ENCODE measurements around the gene PAH.

The PAH gene

DNA sequence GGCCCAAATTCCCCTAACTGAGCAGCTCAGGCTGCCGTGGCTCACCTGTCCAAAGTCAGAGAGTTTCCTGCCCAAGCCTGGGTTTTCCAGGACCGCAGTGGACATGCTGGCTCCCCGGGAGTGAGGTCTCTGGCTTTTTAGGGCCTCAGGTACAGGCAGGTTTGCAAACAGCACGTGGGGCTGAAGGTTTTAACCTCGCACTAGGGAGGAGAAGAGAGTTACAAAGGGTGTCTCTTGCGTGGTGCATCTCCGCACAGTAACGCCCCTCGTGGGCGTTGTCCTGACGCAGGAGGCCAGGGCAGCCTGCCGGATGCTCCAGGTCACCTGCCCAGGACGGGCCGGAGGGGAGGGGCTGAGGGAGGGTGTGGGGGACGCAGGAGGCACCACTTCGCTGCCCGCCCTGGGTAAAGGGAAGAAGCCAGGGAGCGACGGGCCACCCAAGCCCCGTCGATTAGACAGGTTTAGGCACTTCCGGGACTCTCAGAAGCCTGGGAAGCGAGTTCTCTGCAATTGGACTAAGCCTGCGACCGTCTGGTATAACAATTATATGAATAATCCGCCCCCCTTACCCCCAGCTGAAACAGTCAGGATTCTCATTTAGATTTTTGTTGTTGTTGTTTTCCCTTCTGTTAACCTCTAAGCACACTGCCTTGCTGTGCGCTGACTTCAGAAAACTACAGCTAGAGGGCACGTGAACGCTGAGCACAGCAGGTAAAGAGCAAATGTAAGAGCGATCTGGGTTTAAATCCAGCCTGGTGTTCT, at the start of gene PAH:
Gene PAH, minus strand, starts transcription at position 219 of the 762 bp plus-strand sequence. Its CDS starts 114 bp downstream, at position 105.
- DNase-seq (ENCODE audit: low read depth): no peak

DNA sequence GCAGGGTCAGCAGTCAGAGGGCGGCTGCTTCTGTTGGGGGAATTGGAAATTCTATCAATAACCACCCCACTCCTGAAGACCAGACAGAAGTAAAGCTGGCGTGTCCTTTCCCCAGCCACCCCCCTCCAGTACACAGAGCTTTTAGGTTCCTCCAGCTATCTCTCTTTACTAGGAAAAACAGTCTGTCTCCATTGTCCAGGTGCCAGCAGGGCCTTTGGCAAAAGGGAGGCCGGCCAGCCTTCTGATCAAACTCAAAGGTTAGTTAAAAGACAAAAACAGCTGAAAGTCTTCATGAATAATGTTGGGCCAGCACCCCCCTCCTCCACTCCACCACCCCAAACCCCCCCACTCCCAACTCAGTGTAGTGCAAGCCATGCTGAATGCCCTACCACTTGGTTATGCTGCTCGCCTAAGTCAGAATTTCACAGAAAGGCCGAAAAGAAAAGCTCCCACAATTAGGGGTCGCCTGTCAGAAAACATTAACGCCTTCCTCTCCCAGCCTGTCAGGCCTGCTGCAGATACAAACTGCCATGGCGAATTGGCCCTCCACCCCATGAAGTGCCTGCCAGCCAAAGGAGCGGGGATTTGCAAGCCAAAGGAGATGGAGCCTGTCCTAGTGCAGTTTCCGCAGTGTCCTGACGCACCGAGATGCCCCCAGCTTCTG, 49.3 kb upstream of the PAH start:
- no peak for DNase-seq (ENCODE audit: low read depth)

DNA sequence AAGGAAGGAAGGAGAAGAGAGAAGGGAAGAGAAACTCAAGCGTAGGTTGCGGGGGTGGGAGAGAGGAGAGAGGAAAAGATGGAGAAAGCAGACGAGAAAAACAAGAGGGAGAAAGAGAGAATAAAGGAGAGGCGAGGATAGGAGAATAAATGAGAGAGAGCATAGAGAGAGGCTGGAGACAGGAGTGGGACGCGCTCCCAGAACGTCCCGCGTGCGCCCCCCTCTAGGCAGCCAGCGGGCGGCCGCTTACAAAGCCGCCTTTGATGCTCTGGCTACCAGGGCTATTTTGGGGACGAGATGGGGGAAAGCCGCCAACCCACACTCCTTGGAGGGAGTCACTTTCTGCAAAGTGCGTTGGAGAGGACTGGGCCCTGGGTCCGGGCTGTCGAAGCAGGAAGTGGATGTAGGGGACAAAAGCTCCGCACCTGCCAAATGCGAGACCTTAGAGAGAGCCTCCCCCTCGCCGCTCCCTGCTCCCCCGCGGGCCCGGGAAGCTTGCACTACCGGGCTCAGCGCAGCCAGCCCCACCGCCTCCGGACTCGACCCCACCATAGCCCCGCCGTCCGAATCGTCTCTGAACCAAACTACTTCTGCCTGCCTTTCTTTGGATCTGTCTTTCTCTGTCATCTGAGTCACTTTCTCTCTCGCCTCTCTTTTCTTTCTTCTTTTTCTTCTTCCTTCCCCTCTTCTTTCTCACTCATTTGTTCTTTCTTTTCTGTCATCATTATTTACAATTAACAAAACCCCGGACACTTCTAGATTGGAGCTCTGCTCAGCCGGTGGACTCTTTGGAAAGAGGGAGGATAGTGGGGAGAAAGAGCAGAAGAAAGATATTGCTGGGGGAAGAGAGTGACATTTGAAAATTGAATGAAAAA, 48.5 kb upstream of the PAH start:
- DNase-seq (ENCODE audit: low read depth): no peak

DNA sequence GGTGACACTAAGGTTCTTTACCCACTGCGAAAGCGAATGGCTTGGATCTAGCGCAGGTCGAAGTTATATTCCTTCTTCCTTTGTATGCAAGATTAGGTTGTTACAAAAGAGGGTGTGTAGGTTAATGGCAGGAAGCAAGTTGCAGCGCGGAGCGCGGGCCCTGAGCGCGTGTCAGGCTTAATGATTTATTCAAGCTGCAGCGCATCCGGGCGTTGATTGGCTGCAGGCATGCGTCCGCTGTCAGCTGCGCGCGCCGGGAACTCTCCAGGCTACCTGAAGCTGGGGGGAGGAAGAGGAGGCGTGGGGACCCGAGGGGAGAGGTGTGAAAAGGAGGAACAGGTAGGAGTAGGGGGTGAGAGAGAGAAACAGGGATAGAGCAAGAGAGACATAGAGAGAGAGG, 47.8 kb upstream of the PAH start:
- DNase-seq (ENCODE audit: low read depth): no peak

DNA sequence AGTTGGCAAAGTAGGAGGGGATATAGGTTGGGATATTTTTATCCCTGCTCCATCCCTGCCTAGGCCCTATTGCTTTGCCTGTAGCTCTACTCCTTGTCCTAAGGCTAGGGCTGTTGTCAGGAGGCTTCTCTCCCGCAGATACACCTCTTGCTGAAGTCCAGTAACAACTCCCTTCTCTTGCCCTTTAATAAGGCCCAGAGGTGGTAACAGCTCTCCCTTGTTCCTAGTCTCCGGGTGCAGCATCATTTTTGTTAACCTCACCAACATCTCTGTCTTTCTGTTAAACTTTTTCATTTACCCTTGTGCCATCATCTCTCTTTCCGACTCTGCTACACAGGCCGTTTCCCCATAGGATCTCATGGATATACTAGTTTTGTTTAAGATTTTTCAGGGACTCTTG, 46.8 kb upstream of the PAH start:
- no peak for DNase-seq (ENCODE audit: low read depth)

DNA sequence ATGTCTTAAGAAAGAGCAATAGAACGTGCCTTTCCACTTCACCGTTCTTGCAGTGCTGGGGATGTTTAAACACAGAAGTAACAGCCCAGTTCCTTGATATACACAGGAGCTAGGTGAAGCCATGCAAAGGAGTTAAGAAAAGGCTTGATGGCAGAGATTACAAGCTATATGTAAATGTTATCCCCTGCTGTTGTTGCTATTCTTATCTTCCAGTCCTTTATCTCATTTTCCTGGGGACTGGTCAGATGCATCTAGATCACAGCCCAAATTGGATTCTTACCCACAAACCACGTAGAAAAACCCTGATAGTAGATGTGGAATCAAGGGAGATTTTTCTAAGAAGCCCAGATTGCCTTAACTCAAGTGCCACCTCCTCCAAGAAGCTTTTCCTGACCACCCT, 45.9 kb upstream of the PAH start:
- DNase-seq (ENCODE audit: low read depth): no peak

DNA sequence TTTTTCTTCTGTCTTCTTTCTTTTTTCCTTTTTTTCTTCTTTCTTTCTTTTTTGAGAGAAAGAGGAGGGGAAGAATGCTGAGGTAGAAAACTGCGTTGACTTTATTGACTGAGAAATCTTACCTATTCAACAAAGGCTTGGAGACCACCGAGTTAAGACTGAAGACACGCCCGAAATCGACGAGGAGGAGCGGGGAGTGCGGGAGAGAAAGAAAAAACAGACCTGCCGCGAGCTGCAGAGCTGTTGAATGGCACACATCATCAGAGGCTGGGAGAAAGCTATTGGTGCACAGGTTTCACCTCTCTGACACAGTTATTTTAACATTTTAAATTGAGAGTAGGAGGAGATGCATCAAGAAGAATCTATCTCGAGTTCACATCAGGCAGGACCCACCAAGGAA, 45.5 kb upstream of the PAH start:
- no peak for DNase-seq (ENCODE audit: low read depth)

DNA sequence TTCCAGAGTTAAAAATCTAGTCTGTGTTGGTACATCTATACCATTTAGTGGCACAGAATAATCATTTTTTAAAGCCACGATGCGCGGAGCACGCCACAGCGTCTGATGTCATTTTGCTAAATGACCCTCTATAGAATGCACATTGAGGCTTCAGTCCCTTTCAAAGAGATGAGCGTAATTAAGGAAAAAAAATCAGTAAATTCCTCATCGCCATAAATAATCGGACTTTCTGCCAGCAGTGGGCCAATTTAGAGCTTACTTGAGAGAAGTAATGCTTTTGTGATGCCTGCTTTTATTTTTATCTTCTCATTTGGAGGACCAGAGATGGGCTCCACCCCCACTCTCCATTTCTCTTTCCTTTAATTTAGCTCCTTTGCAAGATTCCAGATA, 44.4 kb upstream of the PAH start:
- DNase-seq (ENCODE audit: low read depth): no peak

DNA sequence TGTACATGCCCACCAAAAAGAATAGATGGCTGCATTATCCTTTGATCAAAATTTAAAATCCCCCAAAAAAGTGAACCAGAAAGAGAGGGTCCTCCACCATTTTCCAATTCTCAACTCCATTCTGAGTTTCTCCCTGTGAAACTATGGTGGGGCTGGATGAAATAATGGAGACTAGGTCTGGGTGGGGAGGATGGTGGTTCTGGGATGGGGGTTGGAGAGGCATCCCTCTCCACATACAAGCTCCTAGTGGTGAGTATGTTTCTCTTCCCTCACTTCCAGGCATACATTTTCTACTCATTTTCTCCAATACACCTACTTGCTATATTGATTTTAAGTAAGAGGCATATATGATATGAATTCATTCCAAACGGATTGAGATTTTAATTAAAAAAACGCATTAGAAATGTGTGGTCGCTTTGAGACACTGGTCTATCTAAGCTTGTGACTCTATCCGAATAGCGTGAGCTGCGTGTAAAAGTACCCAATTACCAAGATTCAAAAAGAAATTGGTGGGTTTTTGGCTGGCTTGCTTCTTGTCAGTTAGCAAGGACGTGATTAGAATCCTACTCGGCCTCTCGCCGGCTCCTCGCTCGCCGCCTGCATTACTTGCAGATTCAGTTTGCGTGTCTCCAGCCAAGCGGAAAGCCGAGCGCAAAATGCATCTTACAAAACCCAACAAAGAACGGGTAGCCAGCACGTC, 43.9 kb upstream of the PAH start:
- DNase-seq (ENCODE audit: low read depth): no peak

DNA sequence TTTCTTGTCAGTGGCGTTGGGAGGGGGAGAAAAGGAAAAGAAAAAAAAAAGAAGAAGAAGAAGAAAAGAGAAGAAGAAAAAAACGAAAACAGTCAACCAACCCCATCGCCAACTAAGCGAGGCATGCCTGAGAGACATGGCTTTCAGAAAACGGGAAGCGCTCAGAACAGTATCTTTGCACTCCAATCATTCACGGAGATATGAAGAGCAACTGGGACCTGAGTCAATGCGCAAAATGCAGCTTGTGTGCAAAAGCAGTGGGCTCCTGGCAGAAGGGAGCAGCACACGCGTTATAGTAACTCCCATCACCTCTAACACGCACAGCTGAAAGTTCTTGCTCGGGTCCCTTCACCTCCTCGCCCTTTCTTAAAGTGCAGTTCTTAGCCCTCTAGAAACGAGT, 42.3 kb upstream of the PAH start:
- no peak for DNase-seq (ENCODE audit: low read depth)

DNA sequence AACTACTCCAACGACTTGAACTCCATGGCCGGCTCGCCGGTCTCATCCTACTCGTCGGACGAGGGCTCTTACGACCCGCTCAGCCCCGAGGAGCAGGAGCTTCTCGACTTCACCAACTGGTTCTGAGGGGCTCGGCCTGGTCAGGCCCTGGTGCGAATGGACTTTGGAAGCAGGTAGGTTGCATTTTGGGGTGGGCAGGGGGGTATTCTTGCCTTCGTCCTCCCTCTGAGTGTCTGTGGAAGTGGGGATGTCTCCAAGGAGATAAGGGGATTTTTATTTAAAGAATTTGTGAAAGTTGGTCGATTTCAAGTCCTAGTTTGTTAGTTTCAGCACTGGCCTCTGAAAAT, 41.8 kb upstream of the PAH start:
- DNase-seq (ENCODE audit: low read depth): no peak

DNA sequence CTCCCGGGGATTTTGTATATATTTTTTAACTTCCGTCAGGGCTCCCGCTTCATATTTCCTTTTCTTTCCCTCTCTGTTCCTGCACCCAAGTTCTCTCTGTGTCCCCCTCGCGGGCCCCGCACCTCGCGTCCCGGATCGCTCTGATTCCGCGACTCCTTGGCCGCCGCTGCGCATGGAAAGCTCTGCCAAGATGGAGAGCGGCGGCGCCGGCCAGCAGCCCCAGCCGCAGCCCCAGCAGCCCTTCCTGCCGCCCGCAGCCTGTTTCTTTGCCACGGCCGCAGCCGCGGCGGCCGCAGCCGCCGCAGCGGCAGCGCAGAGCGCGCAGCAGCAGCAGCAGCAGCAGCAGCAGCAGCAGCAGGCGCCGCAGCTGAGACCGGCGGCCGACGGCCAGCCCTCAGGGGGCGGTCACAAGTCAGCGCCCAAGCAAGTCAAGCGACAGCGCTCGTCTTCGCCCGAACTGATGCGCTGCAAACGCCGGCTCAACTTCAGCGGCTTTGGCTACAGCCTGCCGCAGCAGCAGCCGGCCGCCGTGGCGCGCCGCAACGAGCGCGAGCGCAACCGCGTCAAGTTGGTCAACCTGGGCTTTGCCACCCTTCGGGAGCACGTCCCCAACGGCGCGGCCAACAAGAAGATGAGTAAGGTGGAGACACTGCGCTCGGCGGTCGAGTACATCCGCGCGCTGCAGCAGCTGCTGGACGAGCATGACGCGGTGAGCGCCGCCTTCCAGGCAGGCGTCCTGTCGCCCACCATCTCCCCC, 41.2 kb upstream of the PAH start:
- no peak for DNase-seq (ENCODE audit: low read depth)

DNA sequence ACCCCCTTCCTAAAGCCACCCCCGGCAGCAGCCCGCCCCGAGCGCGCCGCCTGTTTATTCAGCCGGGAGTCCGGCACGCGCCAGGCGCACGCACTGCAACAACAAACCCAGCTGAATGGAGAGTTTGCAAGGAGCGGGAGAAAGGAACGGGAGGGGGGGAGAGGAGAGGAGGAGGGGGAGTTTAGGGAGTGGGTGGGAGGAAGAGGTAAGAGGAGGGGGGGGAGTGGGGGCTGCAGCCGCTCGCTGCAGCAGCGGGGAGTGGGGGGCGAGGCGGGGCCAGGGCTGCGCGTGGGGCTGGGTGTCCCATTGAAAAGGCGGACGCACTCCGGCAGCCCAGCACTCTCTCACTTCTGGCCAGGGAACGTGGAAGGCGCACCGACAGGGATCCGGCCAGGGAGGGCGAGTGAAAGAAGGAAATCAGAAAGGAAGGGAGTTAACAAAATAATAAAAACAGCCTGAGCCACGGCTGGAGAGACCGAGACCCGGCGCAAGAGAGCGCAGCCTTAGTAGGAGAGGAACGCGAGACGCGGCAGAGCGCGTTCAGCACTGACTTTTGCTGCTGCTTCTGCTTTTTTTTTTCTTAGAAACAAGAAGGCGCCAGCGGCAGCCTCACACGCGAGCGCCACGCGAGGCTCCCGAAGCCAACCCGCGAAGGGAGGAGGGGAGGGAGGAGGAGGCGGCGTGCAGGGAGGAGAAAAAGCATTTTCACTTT, 40.5 kb upstream of the PAH start, which contains the start of gene ASCL1:
Gene ASCL1, plus strand, starts transcription at position 336 of the 712 bp plus-strand sequence. CDS start 571 bp downstream, outside the sequence.
- DNase-seq (ENCODE audit: low read depth): no peak

DNA sequence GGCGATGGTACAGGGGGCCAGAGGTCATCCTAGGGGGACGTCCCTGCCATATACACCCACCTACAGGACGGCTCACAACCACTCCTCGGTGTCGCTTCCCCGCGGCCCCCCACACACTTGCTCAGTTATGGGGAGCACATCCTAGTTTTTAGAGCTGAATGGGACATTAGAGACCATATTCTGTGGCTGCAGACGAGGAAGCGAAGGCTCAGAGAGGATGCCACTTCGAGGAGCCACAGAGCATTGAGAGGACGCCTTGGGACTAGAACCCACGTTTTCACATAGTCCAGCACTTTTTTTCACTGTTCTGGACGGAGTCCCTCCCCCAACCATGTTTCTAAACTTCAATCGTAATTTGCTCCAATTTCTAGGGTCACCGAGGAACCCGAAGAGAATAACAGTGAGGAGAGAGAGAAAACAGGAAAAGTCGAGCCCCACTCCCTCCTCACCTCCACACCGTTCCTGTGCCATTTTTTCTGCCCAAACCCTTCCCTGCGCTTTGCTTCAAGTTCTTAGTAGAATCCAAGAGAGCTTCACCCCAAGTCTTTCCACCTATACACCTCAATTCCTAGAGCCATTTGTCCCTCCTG, 39.8 kb upstream of the PAH start:
- no peak for DNase-seq (ENCODE audit: low read depth)

DNA sequence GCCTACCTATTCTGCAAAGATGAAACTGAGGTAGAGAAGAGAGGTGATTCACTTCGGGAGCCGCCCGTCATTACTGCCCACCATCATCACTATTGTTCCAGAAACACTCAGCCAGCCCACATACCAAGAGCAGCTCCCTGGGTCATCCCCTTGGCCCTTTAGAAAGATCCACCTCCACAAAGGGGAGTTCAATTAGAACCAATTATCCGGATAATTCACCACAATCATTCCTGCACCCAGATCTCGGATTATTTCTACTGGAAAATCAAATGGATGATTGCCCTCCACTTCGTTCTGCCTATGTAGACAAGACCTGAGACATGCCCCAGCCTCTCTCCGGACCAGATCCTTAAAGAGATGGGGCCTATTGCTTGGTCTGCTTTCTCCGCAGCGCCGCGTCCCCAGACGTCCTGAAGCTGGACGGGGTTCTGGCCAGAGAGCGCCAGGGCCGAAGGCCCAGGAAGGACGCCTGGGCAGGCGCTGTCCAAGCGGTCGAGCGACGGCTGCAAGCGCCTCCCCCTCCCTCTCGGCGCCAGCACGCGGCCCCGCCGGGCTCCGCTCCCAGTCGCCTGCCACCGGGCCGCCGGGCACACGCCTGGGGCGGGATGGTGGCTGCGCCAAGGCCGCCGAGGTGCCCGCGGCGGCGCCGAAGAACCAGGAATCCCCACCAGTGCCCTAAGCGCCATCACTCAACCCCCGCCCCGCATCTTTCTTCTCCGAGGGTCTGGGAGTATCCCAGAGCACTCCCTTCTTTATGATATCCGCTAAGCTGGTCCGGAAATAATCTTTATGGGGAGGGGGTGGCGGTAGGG, 39.1 kb upstream of the PAH start:
- no peak for DNase-seq (ENCODE audit: low read depth)

DNA sequence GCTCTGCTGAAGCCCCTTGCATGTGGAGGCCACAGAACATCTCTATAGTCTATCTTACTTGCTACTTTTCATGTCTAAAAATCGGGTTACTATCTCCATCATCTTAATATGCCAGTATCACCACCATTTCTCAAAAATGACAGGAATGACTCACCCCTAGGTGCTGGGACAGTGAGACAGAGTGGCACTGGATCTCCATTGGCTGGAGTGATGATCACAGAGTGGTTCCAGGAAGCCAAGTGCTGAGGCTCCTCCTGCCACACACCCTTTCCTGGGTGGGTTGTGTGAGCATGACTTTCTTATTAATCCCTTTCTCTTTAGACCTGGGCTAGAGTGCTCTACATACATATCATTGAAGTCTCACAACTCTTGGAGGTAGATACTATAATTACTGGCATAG, 37.1 kb upstream of the PAH start:
- DNase-seq (ENCODE audit: low read depth): no peak

DNA sequence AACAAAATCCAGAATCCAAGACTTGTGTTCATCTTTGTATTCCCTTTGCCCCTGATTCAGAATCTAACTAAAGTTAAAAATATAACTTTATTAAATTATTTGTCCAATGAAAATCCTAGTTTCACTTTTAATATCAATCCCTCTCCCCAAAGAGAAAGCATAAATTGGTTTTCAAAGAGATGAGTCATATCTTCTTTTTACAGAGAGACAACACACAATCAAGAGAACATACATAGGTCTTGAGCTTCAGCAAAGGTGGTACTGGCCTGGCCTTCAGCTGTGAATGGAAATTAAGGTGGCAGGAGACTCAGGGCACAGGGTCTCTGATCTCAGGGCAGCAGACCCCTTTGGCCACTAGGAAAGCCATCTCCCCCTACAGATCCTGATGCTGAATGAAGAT, 36.2 kb upstream of the PAH start:
- DNase-seq (ENCODE audit: low read depth): no peak

DNA sequence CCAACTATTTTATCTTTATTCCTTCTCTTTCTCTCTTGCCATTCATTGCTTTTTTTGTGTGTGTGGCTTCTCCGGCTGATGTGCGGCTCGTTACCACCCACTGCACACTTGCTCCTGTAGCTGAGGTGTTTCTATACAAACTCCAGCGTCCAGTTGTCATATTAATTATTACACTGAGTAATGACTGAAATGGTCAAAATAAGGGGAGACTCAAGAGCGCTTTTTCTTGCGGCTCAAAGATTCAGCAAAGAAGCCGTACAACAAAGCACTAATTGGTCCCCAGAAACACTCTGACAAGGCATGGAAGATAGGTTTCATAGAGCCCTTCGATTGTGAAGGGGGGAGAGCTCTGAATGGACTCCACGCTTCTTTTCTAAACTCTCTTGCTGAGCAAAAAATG, 34.8 kb upstream of the PAH start:
- DNase-seq (ENCODE audit: low read depth): no peak

DNA sequence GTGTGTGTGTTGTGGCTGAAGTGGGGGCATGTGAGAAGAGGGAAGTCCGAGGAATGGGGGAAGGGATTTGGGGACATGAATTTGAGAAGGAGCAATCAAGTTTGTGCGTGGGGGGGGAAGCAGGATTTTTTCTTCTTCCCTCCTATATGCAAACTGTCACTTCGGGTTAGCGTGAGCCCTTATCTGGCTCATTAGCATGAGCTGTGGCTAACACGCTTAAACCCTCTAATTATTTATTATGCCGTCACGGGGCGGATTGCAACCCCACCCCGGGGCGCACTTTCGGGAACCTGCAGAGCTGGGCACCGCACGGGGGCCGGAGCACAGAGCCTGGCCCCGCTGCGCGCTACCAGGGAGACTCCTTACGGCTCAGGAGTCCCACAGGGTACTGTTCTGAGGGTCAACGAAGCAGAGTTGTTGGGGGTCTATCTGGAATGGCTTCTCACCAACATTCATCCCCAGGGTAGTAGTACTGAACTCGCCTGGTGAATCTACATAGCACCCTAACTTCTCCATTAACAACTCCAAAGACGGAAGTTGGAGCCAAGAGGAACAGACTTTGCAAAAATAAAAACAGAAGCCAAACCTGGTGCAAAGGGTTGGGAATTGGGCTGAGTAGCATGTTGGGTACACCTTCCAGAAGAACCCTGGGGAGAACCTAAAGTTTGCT, 34.0 kb upstream of the PAH start:
- no peak for DNase-seq (ENCODE audit: low read depth)
